H1 (cell line): Measurements from ENCODE around the gene NOL4L. TPM values are rescaled to one million over a fixed set of nuclear protein-coding genes. Genes with fewer than 3 reads are reported as not detected.

Source experiments
- CTCF ChIA-PET: fragments of 300-600 bp; sonication (Branson Sonifier 250); formaldehyde crosslinking; loops from one replicate; lab custom pipeline; 2021; ENCODE audit not compliant: partially characterized antibody; lab: Charles Lee
- POLR2A ChIA-PET: fragments of 300-600 bp; sonication (Branson Sonifier 250); formaldehyde crosslinking; loops from one replicate; lab custom pipeline; 2021; ENCODE audit warnings: inconsistent platforms; ENCODE audit not compliant: partially characterized antibody; lab: Charles Lee
- DNase-seq, 2 experiments: peaks; one replicate each; pipeline versions ENCODE4 v3.0.0 to v3.0.0-alpha.2; 2010 to 2022; ENCODE audit warnings: low spot score in 2 of 2, low read depth in 1 of 2, mixed read lengths in 1 of 2
- FAIRE-seq: peaks from 2 replicates; lab custom pipeline; 2011; peaks lifted over from hg19 to GRCh38; lab: Jason Lieb, UNC
- H2AFZ ChIP-seq: 2 replicates; pipeline ENCODE4 v1.8.1; 2012; ENCODE audit warnings: low read length, inconsistent platforms
- H2AK5ac ChIP-seq: 2 replicates; pipeline ENCODE4 v1.6.1; 2013; ENCODE audit warnings: low read depth, low read length
- H2BK120ac ChIP-seq: replicated peaks from 2 replicates; pipeline ENCODE3; 2013; ENCODE audit warnings: low read depth, low read length, inconsistent platforms
- H2BK12ac ChIP-seq: 2 replicates; pipeline ENCODE4 v1.6.1; 2013; ENCODE audit warnings: low read depth, low read length
- H2BK15ac ChIP-seq: 2 replicates; pipeline ENCODE4 v1.6.1; 2013; ENCODE audit warnings: low read length
- H2BK20ac ChIP-seq: 2 replicates; pipeline ENCODE4 v1.6.1; 2013; ENCODE audit warnings: low read length
- H2BK5ac ChIP-seq: 2 replicates; pipeline ENCODE4 v1.6.1; 2013; ENCODE audit warnings: low read depth, low read length
- H3K14ac ChIP-seq: 2 replicates; pipeline ENCODE4 v1.6.1; 2013; ENCODE audit warnings: inconsistent platforms; ENCODE audit not compliant: insufficient read length
- H3K18ac ChIP-seq: 2 replicates; pipeline ENCODE4 v1.6.1; 2013; ENCODE audit warnings: low read length; ENCODE audit errors: extremely low read depth
- H3K23ac ChIP-seq: 2 replicates; pipeline ENCODE4 v1.6.1; 2013; ENCODE audit warnings: inconsistent platforms; ENCODE audit not compliant: insufficient read length
- H3K23me2 ChIP-seq: 2 replicates; pipeline ENCODE4 v1.6.1; 2013; ENCODE audit warnings: low read depth, low read length
- H3K27ac ChIP-seq: 2 replicates; pipeline ENCODE4 v1.6.1; 2011; ENCODE audit warnings: low read depth, low read length, inconsistent platforms
- H3K27me3 ChIP-seq, 4 experiments: replicated peaks in 1 of 4; 1 replicate in 1 of 4; 2 replicates in 3 of 4; pipeline versions ENCODE4 v1.6.1 to v1.8.1; 2011 to 2013; ENCODE audit warnings: low read length in 3 of 4, mild to moderate bottlenecking in 3 of 4, inconsistent platforms in 2 of 4, mixed read lengths in 2 of 4, moderate library complexity in 1 of 4; ENCODE audit not compliant: control insufficient read depth in 3 of 4, insufficient read depth in 3 of 4; ENCODE audit errors: extremely low read depth in 1 of 4
- H3K36me3 ChIP-seq, 4 experiments: 2 replicates each; pipeline versions ENCODE4 v1.6.1 to v1.8.1; 2011 to 2013; ENCODE audit warnings: mild to moderate bottlenecking in 4 of 4, low read length in 3 of 4, moderate library complexity in 2 of 4, control low read depth in 1 of 4, inconsistent platforms in 1 of 4; ENCODE audit not compliant: insufficient read depth in 4 of 4, control insufficient read depth in 2 of 4
- H3K4ac ChIP-seq: replicated peaks from 2 replicates; pipeline ENCODE3; 2013; ENCODE audit warnings: low read length, low read depth, mixed read lengths, inconsistent platforms; ENCODE audit not compliant: insufficient read length
- H3K4me1 ChIP-seq, 4 experiments: replicated peaks in 1 of 4; 1 replicate in 1 of 4; 2 replicates in 3 of 4; pipeline versions ENCODE4 v1.6.1 to v1.8.1; 2011 to 2013; ENCODE audit warnings: low read length in 3 of 4, inconsistent platforms in 2 of 4, mixed read lengths in 1 of 4; ENCODE audit not compliant: insufficient read depth in 4 of 4, control insufficient read depth in 3 of 4
- H3K4me2 ChIP-seq, 2 experiments: 2 replicates each; pipeline versions ENCODE4 v1.6.1 to v1.8.1; 2011 to 2013; ENCODE audit warnings: low read depth in 2 of 2, low read length in 2 of 2, control low read depth in 1 of 2, inconsistent platforms in 1 of 2, mild to moderate bottlenecking in 1 of 2; ENCODE audit not compliant: insufficient read depth in 1 of 2
- H3K4me3 ChIP-seq, 4 experiments: fragments of 200-600, 300-600 bp in 1 of 4; sonication (generic), shearing (Covaris generic), sonication (Bioruptor Twin) in 1 of 4; 2 replicates each; pipeline versions ENCODE4 v1.5.1 to v1.8.1; 2011 to 2016; ENCODE audit warnings: low read length in 4 of 4, low read depth in 3 of 4, control low read depth in 2 of 4, inconsistent platforms in 2 of 4, mild to moderate bottlenecking in 2 of 4, mixed read lengths in 1 of 4, moderate library complexity in 1 of 4; ENCODE audit not compliant: insufficient read depth in 2 of 4; ENCODE audit errors: extremely low read depth in 1 of 4
- H3K56ac ChIP-seq: replicated peaks from 2 replicates; pipeline ENCODE3; 2013; ENCODE audit warnings: low read depth, mild to moderate bottlenecking, mixed read lengths, low read length, inconsistent platforms; ENCODE audit not compliant: insufficient read length
- H3K79me1 ChIP-seq: 2 replicates; pipeline ENCODE4 v1.6.1; 2013; ENCODE audit warnings: low read depth, low read length, control low read depth
- H3K79me2 ChIP-seq, 2 experiments: 2 replicates each; pipeline versions ENCODE4 v1.6.1 to v1.8.1; 2012 to 2013; ENCODE audit warnings: low read length in 2 of 2, mild to moderate bottlenecking in 2 of 2, inconsistent platforms in 1 of 2; ENCODE audit not compliant: insufficient read depth in 2 of 2, control insufficient read depth in 1 of 2
- H3K9ac ChIP-seq, 4 experiments: replicated peaks in 1 of 4; 1 replicate in 1 of 4; 2 replicates in 3 of 4; pipeline versions ENCODE4 v1.6.1 to v1.8.1; 2011 to 2013; ENCODE audit warnings: low read depth in 3 of 4, low read length in 3 of 4, control low read depth in 2 of 4, mild to moderate bottlenecking in 2 of 4, moderate library complexity in 2 of 4, inconsistent platforms in 1 of 4; ENCODE audit errors: extremely low read depth in 1 of 4
- H3K9me3 ChIP-seq, 2 experiments: 2 replicates each; pipeline versions ENCODE4 v1.6.1 to v1.8.1; 2012 to 2013; ENCODE audit warnings: mild to moderate bottlenecking in 2 of 2, moderate library complexity in 2 of 2, control low read depth in 1 of 2, inconsistent platforms in 1 of 2, low read depth in 1 of 2, low read length in 1 of 2, mixed read lengths in 1 of 2; ENCODE audit not compliant: insufficient read depth in 2 of 2
- H4K20me1 ChIP-seq, 2 experiments: replicated peaks in 1 of 2; 2 replicates each; pipeline versions ENCODE3 to v1.8.1; 2011 to 2013; ENCODE audit warnings: inconsistent platforms in 2 of 2, low read length in 2 of 2, mild to moderate bottlenecking in 1 of 2; ENCODE audit not compliant: insufficient read depth in 2 of 2, control insufficient read depth in 1 of 2
- H4K5ac ChIP-seq: 2 replicates; pipeline ENCODE4 v1.6.1; 2013; ENCODE audit warnings: low read length, low read depth, mixed read lengths, inconsistent platforms; ENCODE audit not compliant: insufficient read length
- H4K8ac ChIP-seq: 2 replicates; pipeline ENCODE4 v1.8.0; 2013; ENCODE audit warnings: mild to moderate bottlenecking, moderate library complexity, low read length, inconsistent platforms; ENCODE audit not compliant: insufficient read depth; ENCODE audit errors: extremely low read depth
- H4K91ac ChIP-seq: replicated peaks from 2 replicates; pipeline ENCODE3; 2013; ENCODE audit warnings: low read length, mixed read lengths, inconsistent platforms; ENCODE audit not compliant: insufficient read length
- GTF2F1 ChIP-seq: IDR thresholded peaks from 2 replicates; pipeline ENCODE4 v1.6.1; 2012; ENCODE audit warnings: low read depth, low read length, improper control_type of control experiment, borderline replicate concordance
- JUN ChIP-seq: IDR thresholded peaks from 2 replicates; pipeline ENCODE4 v1.6.1; 2011; ENCODE audit warnings: low read depth, mild to moderate bottlenecking, improper control_type of control experiment, low read length
- KDM5A ChIP-seq: fragments of 200-600 bp; IDR thresholded peaks from 2 replicates; pipeline ENCODE4 v1.7.1; 2012; ENCODE audit warnings: mild to moderate bottlenecking, low read length, inconsistent platforms, mixed read lengths
- POLR2A ChIP-seq, 2 experiments: IDR thresholded peaks; 1 replicate in 1 of 2; 2 replicates in 1 of 2; pipeline ENCODE4 v1.6.1; 2011; ENCODE audit warnings: low read depth in 2 of 2, low read length in 2 of 2, mild to moderate bottlenecking in 2 of 2; ENCODE audit errors: control extremely low read depth in 1 of 2
- POU5F1 ChIP-seq: IDR thresholded peaks from 2 replicates; pipeline ENCODE4 v1.6.1; 2011; ENCODE audit warnings: low read depth, mild to moderate bottlenecking, low read length, moderate library complexity
- RFX5 ChIP-seq: IDR thresholded peaks from 2 replicates; pipeline ENCODE4 v1.6.1; 2011; ENCODE audit warnings: low read depth, low read length, improper control_type of control experiment, borderline replicate concordance
- RXRA ChIP-seq: IDR thresholded peaks from 2 replicates; pipeline ENCODE4 v1.6.1; 2011; ENCODE audit warnings: low read depth, mild to moderate bottlenecking, low read length, moderate library complexity; ENCODE audit not compliant: insufficient read depth
- SAP30 ChIP-seq: fragments of 300-600 bp; sonication (generic); IDR thresholded peaks from 2 replicates; pipeline ENCODE4 v1.7.1; 2012; ENCODE audit warnings: low read length, moderate library complexity, mild to moderate bottlenecking, inconsistent platforms; ENCODE audit not compliant: insufficient read depth, insufficient replicate concordance
- SIN3A ChIP-seq, 2 experiments: IDR thresholded peaks in 1 of 2; conservative IDR thresholded peaks in 1 of 2; 2 replicates each; pipeline ENCODE4 v1.6.1; 2011 to 2012; ENCODE audit warnings: low read length in 2 of 2, improper control_type of control experiment in 1 of 2, low read depth in 1 of 2, mild to moderate bottlenecking in 1 of 2
- SIX5 ChIP-seq: IDR thresholded peaks from 2 replicates; pipeline ENCODE4 v1.6.1; 2011; ENCODE audit warnings: mild to moderate bottlenecking, low read depth, low read length
- SP1 ChIP-seq: IDR thresholded peaks from 2 replicates; pipeline ENCODE4 v1.6.1; 2011; ENCODE audit warnings: low read depth, low read length
- WGBS, 2 experiments: shearing (Covaris generic) in 1 of 2; methylation state at CpG; one replicate each; pipeline versions ENCODE4 v1.1.6 to v1.1.7; 2013 to 2015; ENCODE audit warnings: low lambda C conversion rate in 2 of 2, mixed read lengths in 2 of 2, inconsistent platforms in 1 of 2, low coverage in 1 of 2, missing lambda C conversion rate in 1 of 2; ENCODE audit not compliant: insufficient replicate concordance in 2 of 2, insufficient coverage in 1 of 2, insufficient read length in 1 of 2; ENCODE audit errors: extremely low coverage in 1 of 2, missing lambda C conversion rate in 1 of 2; 5-methylcytosine and 5-hydroxymethylcytosine counted together
- polyA plus RNA-seq, 7 experiments: library from polyadenylated mRNA; depleted of rRNA in 3 of 7; stranded (reverse) in 5 of 7; unstranded in 2 of 7; fragments of >200 nt in 5 of 7; fragments of 200-250 nt in 2 of 7; gene quantifications; 1 replicate in 5 of 7; 2 replicates in 1 of 7; 4 replicates in 1 of 7; pipeline versions ENCODE4 v1.2.1 to v1.2.3, GENCODE V29; 2011 to 2013; ENCODE audit warnings: missing spikeins in 2 of 7, mixed read lengths in 2 of 7
- total RNA-seq: library from RNA; stranded (reverse); fragmentation: NEBNext Ultra II Directional; extraction: Animal tissue kit (Norgen Biotek cat#: 25700); gene quantifications from 2 replicates; pipeline ENCODE4 v1.2.1, GENCODE V29; 2021

The NOL4L gene
- total and polyA plus RNA-seq, 2 of the 8 experiments (the other 6 are each of a cell fraction or from before 2014, with no cell fraction given), result 15.3 to 23.7 TPM

GRCh38 chr20:32589256-32589655, 4.1 kb upstream of the NOL4L start:
- H3K4ac ChIP-seq, result no peak overlapping the region
- H2BK120ac ChIP-seq, result no peak overlapping the region
- H2AK5ac ChIP-seq, result no peak overlapping the region
- H2AFZ ChIP-seq, result no peak overlapping the region
- DNase-seq (no peak), FAIRE-seq (no peak)
- H3K18ac ChIP-seq, result no peak overlapping the region
- H3K4me3 ChIP-seq, result no peak overlapping the region
- no peak overlapping the region for H3K14ac ChIP-seq
- CTCF ChIA-PET, result interaction anchor here (1.6 to 2.5 kb wide), 3 partner anchors 62 to 67 kb away, joined by 3 to 8 read pairs (median 4); no protein-coding TSS in a partner anchor
- H2BK20ac ChIP-seq, result no peak overlapping the region
- peaks cover 6 to 30% (median 25%) of the 10 kb centered on the region in 4 experiments for H3K27me3 ChIP-seq
- H3K27ac ChIP-seq, result no peak overlapping the region
- no peak overlapping the region for H4K5ac ChIP-seq
- no peak overlapping the region for H3K23ac ChIP-seq
- no peak overlapping the region for H3K4me2 ChIP-seq
- H3K56ac ChIP-seq, result no peak overlapping the region
- H4K20me1 ChIP-seq, result peaks cover 0 to 1% of the 10 kb centered on the region in 2 experiments
- TF ChIP-seq SP1 (no peak), JUN (no peak), POU5F1 (no peak), SAP30 (no peak), SIN3A (conservative IDR thresholded peaks at IDR 0.05 in 1 of 2, IDR thresholded peaks at IDR 0.05 in 1 of 2; ENCODE audit: low read depth in 1 of 2, low read length in 2 of 2) (no peak), RFX5 (no peak), SIX5 (no peak), RXRA (no peak), KDM5A (no peak), POLR2A (IDR thresholded peaks at IDR 0.05; ENCODE audit: control extremely low read depth in 1 of 2, low read depth in 2 of 2, low read length in 2 of 2) (no peak), GTF2F1 (no peak)
- peaks cover 5% of the 10 kb centered on the region; the same call in 1 of the 2 replicates for H3K23me2 ChIP-seq
- no peaks in the 10 kb centered on the region for H3K36me3 ChIP-seq
- 84% methylated on average over 5 of the region's 5 CpGs; no CpG with 5 or more reads in 1 of the 2 experiments for WGBS, 2 experiments
- H3K9ac ChIP-seq, result no peak overlapping the region
- no peak overlapping the region for H2BK5ac ChIP-seq
- POLR2A ChIA-PET, result no interaction called here
- no peak overlapping the region for H2BK15ac ChIP-seq
- H3K4me1 ChIP-seq, result peaks cover 0 to 8% (median 5%) of the 10 kb centered on the region in 4 experiments; a peak in 6 of 7 replicates
- no peak overlapping the region for H4K91ac ChIP-seq
- no peaks in the 10 kb centered on the region for H3K79me2 ChIP-seq
- H2BK12ac ChIP-seq, result no peak overlapping the region
- H4K8ac ChIP-seq, result no peak overlapping the region
- no peaks in the 10 kb centered on the region for H3K79me1 ChIP-seq
- no peaks in the 10 kb centered on the region for H3K9me3 ChIP-seq
